Measurements from ENCODE around the gene CLCN6. TPM values are rescaled to one million over a fixed set of nuclear protein-coding genes. Genes with fewer than 3 reads are reported as not detected.

The CLCN6 gene
- total RNA-seq, 1 donor from 2014 or later: 56.3 TPM

- TF ChIP-seq CTCF (conservative IDR thresholded peaks at IDR 0.05): no peak
- H3K36me3 Mint-ChIP-seq (ENCODE audit: low read depth): no peaks in the 10 kb centered on the region
- no peaks in the 10 kb centered on the region for H3K27me3 Mint-ChIP-seq (ENCODE audit: low read depth)
- no peaks in the 10 kb centered on the region for H3K9me3 Mint-ChIP-seq
- H3K4me3 Mint-ChIP-seq: no peak overlapping the region
- peaks cover 5% of the 10 kb centered on the region for H3K4me1 Mint-ChIP-seq
- no peak for DNase-seq (ENCODE audit: low read depth, low spot score)
- no peak overlapping the region for H3K27ac Mint-ChIP-seq (ENCODE audit: unreplicated experiment)
These were observed 16.6 kb upstream of the CLCN6 start for GRCh38 chr1:11789126-11790067.

- Mint-ChIP-seq H3K27ac (ENCODE audit: unreplicated experiment) (no peak overlapping the region), H3K27me3 (ENCODE audit: low read depth) (no peaks in the 10 kb centered on the region), H3K36me3 (ENCODE audit: low read depth) (no peaks in the 10 kb centered on the region), H3K4me1 (peaks cover 3% of the 10 kb centered on the region), H3K9me3 (no peaks in the 10 kb centered on the region), H3K4me3 (no peak overlapping the region)
- no peak for TF ChIP-seq CTCF (conservative IDR thresholded peaks at IDR 0.05)
- no peak for DNase-seq (ENCODE audit: low read depth, low spot score)
These were observed 15.7 kb upstream of the CLCN6 start for GRCh38 chr1:11790101-11790879.

- no peak for TF ChIP-seq CTCF (conservative IDR thresholded peaks at IDR 0.05)
- Mint-ChIP-seq H3K36me3 (ENCODE audit: low read depth) (no peaks in the 10 kb centered on the region), H3K4me3 (no peak overlapping the region), H3K27ac (ENCODE audit: unreplicated experiment) (peak overlapping the region; percentile 73), H3K27me3 (ENCODE audit: low read depth) (no peaks in the 10 kb centered on the region), H3K4me1 (no peaks in the 10 kb centered on the region), H3K9me3 (no peaks in the 10 kb centered on the region)
- no peak for DNase-seq (ENCODE audit: low read depth, low spot score)
These were observed 14.9 kb upstream of the CLCN6 start for GRCh38 chr1:11790880-11791715.

- no peak for DNase-seq (ENCODE audit: low read depth, low spot score)
- no peak for TF ChIP-seq CTCF (conservative IDR thresholded peaks at IDR 0.05)
- no peaks in the 10 kb centered on the region for H3K9me3 Mint-ChIP-seq
- no peaks in the 10 kb centered on the region for H3K4me1 Mint-ChIP-seq
- H3K4me3 Mint-ChIP-seq: no peak overlapping the region
- no peaks in the 10 kb centered on the region for H3K36me3 Mint-ChIP-seq (ENCODE audit: low read depth)
- no peaks in the 10 kb centered on the region for H3K27me3 Mint-ChIP-seq (ENCODE audit: low read depth)
- peak overlapping the region; percentile 87 for H3K27ac Mint-ChIP-seq (ENCODE audit: unreplicated experiment)
These were observed 13.9 kb upstream of the CLCN6 start for GRCh38 chr1:11792106-11792505.

- Mint-ChIP-seq H3K4me1 (no peaks in the 10 kb centered on the region), H3K27ac (ENCODE audit: unreplicated experiment) (no peak overlapping the region), H3K4me3 (no peak overlapping the region), H3K27me3 (ENCODE audit: low read depth) (no peaks in the 10 kb centered on the region), H3K36me3 (ENCODE audit: low read depth) (no peaks in the 10 kb centered on the region), H3K9me3 (no peaks in the 10 kb centered on the region)
- no peak for DNase-seq (ENCODE audit: low read depth, low spot score)
- no peak for TF ChIP-seq CTCF (conservative IDR thresholded peaks at IDR 0.05)
These were observed 12.2 kb upstream of the CLCN6 start for GRCh38 chr1:11793819-11794218.

Measured in neural crest cell (in vitro differentiated cells).